Stimulated activated CD8-positive, alpha-beta memory T cell treated with anti-CD3 and anti-CD28 coated beads, Interleukin-15, amount 100 ng/mL, for 1 hour (primary cell): ENCODE data around the gene CDC42EP4.

Experiments used
- DNase-seq: peaks from one replicate; pipeline ENCODE4 v3.0.0-alpha.2; 2020; ENCODE audit warnings: low read depth

The CDC42EP4 gene

DNA sequence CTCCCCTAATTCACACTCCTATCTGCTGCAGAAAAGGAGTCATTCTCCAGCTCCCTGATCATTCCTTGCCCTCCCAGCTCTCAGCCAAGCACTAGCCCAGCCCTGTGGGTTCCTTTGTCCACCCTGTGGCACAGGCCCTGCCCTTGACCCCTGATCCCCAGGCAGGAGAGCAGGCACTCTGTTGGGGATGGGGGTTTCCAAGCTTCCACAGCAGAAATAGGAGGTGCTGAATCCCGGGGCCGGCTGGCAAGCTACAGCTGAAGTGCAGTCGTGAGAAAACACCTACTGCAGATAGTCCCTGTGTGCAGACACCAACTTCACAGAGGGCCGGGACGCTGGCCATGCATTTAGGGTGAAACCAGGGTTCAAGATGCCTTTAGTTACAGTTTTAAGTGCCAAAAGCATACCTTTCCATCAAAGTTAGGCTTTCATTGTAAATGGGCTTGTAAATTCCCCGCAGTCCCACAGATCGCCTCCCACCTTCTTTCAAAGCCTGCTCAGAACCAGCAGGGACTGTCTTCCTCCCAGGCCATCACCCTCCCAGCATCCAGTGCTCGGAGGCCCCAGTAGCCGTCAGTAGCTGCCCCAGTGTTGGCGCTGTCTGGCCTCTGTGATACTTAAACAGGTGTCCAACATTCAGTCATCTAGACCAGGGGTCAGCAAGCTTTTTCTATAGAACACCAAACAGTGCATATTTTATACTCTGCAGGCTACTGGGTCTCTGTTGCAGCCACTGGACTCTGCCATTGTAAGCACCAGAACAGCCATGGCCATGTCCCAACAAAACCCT, 60.8 kb downstream of the CDC42EP4 start:
- no peak for DNase-seq

DNA sequence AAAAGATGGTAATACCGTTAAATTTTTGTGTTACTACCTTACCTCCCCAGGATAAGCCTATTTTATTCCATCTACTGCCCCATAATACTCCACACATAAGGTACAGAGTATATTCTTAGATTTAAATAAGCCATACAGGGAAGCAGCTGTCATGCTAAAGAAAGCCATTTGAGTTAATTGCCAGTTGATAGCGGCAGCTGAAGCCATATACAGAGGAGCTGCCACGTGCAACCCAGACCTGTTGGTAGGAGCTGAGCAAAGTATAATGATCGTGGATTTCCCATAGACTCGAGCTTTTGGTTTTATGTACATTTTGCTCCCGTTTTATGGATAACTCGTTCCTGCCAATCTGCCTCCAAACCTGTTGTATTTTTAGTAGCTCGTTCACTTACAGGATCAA, 62.1 kb downstream of the CDC42EP4 start:
- no peak for DNase-seq

DNA sequence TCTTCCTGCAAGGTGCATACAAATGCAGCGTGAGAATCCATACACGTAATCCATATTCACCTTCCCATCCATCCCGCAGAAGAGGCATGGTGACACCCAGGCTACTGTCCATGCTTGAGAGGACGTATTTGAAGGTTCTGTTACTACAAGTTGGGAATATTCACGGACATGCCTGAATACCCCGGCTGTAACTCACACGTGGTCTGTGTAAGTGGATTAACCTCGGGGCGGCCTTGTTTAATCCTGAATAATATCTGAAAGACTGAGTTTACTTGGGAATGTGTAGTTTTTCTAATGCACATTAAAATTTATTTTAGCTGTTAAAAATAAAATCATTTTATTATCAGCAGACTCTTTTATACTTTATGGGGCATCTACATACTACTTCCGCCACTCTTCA, 63.3 kb downstream of the CDC42EP4 start:
- no peak for DNase-seq

DNA sequence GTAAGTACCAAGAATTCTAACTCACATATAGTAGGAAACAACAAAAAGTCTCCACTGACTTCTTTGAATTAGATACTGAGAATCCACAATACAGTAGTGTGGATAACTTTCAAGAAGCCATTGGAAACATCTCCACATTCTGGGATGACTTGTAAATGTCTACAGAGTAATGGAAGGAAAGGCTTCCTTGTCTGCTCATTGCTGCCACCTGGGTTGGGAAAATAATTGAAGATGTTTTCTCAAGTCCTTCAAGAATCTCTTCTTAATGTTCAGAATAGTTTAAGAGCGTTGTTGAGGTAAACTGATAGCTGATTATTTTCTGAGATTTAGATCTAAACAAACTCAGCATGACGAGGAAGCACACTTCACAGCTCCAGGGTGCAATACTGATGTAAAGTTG, 64.1 kb downstream of the CDC42EP4 start:
- DNase-seq = no peak

DNA sequence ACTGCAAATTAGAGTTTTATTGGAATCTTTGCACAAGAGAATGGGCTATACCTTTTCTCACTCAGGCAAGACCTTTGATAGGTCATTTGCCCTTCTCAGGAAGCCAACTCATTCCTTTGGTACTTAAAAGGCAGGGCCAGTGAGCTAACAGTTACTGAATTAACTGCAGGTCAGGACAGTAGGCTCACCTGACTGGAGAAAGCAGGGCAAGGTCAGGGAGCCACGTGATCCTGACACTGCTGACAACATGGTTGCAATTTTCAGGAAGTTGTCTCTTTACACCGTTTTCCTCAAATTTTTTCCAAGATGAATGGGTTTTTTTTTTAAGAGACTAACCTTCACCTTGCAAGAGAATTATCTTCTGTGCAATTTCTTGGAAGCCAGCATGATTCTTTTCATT, 71.2 kb downstream of the CDC42EP4 start:
- no peak for DNase-seq

DNA sequence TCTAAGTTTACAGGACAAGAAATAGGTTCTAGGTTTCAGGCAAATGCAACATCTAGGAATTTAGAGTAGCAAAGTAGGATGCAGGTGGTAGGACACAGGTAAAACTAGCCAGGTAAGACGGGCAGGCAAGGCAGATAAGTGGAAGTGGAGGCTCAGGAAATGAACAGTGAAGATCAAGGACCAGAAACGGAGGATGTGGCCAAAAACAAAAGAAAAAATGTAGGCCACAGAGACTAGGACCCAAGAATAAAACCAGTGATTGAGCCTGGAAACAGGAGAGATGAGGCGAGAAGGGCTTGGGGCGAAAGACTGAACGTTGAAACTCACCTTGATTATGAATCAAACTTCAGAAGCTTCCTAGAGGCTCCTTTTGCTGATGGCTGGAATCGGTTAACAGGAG, 74.1 kb downstream of the CDC42EP4 start:
- no peak for DNase-seq

DNA sequence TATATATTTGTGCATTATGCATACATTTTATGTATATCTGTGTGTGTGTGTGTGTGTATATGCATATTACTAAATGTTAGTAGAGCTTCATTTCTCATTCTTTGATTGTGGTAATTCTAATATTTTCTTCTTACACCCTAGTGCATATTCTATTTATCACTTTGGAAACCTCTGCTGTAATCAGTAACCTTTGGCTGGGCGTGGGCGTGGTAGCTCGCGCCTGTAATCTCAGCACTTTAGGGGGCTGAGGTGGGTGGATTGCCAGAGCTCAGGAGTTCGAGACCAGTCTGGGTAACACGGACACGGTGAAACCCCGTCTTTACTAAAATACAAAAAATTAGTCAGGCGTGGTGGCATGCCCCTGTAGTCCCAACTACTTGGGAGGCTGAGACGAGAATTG, 77.1 kb downstream of the CDC42EP4 start:
- DNase-seq = no peak
